ENCODE results near the gene WHRN.

WHRN gene

GRCh38 chr9:114395768-114396167 lies 109.5 kb downstream of the WHRN start:
- DNase-seq = no peak

- no peak for DNase-seq
Measured at GRCh38 chr9:114395334-114395617, 110.0 kb downstream of the WHRN start.

GRCh38 chr9:114394523-114395333 lies 110.5 kb downstream of the WHRN start:
- DNase-seq = no peak

GRCh38 chr9:114392749-114393112 lies 112.5 kb downstream of the WHRN start:
- DNase-seq = no peak

GRCh38 chr9:114390952-114391351 lies 114.3 kb downstream of the WHRN start:
- no peak for DNase-seq

GRCh38 chr9:114389612-114390368 lies 115.5 kb downstream of the WHRN start:
- no peak for DNase-seq

- no peak for DNase-seq
Measured at GRCh38 chr9:114388764-114389375, 116.4 kb downstream of the WHRN start.

- DNase-seq = no peak
Measured at GRCh38 chr9:114388357-114388682, 117.0 kb downstream of the WHRN start.

- peak; percentile 90 to 91 for DNase-seq
Measured at GRCh38 chr9:114387680-114388356, 117.5 kb downstream of the WHRN start, which contains the start of gene AKNA. Gene AKNA, minus strand, starts transcription at chr9:114387982. Its CDS starts 6,649 bp downstream, at chr9:114381333.

- no peak for DNase-seq
Measured at GRCh38 chr9:114386886-114387679, 118.2 kb downstream of the WHRN start.

GRCh38 chr9:114386361-114386885 lies 118.8 kb downstream of the WHRN start:
- no peak for DNase-seq

GRCh38 chr9:114385397-114386181 lies 119.7 kb downstream of the WHRN start:
- DNase-seq = peak; percentile 96 to 98

- DNase-seq = no peak
Measured at GRCh38 chr9:114384836-114385396, 120.4 kb downstream of the WHRN start.

GRCh38 chr9:114384341-114384740 lies 120.9 kb downstream of the WHRN start:
- DNase-seq = no peak

GRCh38 chr9:114383521-114384231 lies 121.6 kb downstream of the WHRN start:
- no peak for DNase-seq

GRCh38 chr9:114382699-114383520 lies 122.4 kb downstream of the WHRN start:
- DNase-seq = peak in 1 of 2 experiments; percentile 33

GRCh38 chr9:114378883-114379282 lies 126.4 kb downstream of the WHRN start:
- no peak for DNase-seq

- no peak for DNase-seq
Measured at GRCh38 chr9:114378016-114378415, 127.3 kb downstream of the WHRN start.
